ENCODE results near the gene PAX3.

- TF ChIP-seq CTCF (IDR thresholded peaks at IDR 0.05; ENCODE audit: insufficient read depth, low read length): no peak
- no peak for TF ChIP-seq REST (IDR thresholded peaks at IDR 0.05; ENCODE audit: insufficient replicate concordance, low read depth)
- no peak for TF ChIP-seq POLR2AphosphoS5 (IDR thresholded peaks at IDR 0.05; ENCODE audit: low read depth)
- TF ChIP-seq GABPA (IDR thresholded peaks at IDR 0.05; ENCODE audit: low read depth): no peak
- TF ChIP-seq SPI1 (IDR thresholded peaks at IDR 0.05; ENCODE audit: borderline replicate concordance, low read depth): no peak
These were observed 121.9 kb downstream of the PAX3 start for GRCh38 chr2:222176890-222177289.
